ENCODE measurements around the gene STARD5.
A peak's percentile ranks its signal among the peaks of the same experiment; 100 is the strongest.
"Not testable (repeated sequence)": the region's sequence is repeated elsewhere in the genome, so short reads cannot be mapped to it uniquely, and the experiment has no call there.

The STARD5 gene

DNA sequence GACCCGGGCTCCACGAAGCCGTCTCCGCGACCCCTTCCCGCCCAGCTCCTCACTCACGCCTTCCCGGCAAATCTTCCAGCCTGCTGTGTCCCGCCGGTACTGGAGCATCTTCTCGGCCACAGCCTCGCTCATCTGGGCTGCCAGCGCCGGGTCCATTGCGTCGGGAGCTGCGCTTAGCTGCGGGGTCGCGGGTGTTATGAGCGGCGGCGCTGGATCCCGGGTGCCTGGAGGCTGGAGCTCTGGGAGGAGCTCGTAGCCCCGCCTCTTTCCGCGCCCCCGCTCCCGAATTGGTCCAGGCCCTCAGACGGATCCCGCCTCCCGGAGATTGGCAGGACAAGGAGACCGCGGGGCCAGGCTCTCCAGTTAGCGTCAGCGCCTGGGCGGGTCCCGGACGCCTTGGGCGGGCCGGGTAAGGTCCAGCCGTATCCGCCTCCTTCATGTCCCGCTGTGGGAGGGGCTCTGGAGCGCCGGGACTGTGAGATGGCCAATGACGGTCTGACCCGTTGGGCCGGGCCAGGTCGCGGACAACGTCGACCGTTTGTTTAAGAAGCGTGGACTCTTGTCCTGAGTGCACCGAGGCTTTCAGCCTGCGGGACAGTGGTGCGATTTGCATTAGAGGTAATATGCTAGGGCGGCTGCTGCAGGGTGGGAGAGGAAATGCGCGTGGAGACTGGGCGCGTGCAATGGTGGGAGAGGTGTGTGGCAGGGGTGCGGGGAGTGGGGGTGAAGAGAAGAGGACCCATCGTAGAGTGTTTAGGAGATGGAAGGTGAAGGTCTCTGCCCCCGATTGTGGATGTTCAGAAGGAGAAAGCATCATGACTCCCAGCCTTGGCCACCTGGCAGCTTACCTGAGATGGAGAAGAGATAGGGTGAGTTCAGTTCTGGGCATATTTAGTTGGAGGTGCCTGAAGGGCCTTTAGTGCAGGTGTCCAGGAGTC, at the start of gene STARD5:
Gene STARD5, minus strand, starts transcription at position 198 of the 938 bp plus-strand sequence. Its CDS starts 42 bp downstream, at position 156.
- DNase-seq: peak; percentile 94

DNA sequence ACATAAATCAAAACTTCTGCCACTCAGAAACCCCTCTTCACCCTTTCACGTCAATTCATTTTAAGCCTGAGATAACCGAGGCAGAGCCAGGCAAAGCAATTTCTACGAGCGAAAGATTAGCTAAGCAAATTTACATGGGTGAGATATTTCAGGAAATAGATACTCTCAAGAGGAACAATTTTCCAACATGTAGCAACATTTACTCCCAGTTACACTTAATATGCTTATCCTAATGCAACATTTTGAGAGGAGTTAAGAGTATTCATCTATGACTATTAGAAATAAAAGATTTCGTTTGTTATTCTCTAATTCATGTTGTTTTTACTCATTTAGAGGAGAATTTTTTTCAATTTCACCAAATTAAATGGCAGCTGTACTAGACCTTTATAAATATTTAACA, 49.2 kb upstream of the STARD5 start:
- DNase-seq: no peak

DNA sequence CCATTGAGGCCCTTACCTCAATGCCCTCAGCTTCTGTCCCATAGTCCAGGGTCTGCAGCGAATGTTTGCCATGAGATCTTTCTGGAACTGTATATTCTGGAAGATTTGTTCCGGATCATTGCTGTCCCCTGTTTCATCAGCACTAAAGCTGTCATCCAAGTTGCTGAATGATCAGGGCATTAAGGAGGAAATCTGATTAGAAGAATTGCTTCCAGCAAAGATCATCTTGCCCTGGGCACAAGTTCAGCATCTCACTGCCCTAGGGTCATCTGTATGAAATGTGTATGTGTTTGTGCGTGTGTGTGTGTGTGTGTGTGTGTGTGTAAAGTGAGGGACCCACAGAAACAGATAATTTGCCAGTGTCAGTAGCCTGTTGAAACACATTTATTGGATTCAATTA, 48.6 kb upstream of the STARD5 start:
- DNase-seq: no peak

DNA sequence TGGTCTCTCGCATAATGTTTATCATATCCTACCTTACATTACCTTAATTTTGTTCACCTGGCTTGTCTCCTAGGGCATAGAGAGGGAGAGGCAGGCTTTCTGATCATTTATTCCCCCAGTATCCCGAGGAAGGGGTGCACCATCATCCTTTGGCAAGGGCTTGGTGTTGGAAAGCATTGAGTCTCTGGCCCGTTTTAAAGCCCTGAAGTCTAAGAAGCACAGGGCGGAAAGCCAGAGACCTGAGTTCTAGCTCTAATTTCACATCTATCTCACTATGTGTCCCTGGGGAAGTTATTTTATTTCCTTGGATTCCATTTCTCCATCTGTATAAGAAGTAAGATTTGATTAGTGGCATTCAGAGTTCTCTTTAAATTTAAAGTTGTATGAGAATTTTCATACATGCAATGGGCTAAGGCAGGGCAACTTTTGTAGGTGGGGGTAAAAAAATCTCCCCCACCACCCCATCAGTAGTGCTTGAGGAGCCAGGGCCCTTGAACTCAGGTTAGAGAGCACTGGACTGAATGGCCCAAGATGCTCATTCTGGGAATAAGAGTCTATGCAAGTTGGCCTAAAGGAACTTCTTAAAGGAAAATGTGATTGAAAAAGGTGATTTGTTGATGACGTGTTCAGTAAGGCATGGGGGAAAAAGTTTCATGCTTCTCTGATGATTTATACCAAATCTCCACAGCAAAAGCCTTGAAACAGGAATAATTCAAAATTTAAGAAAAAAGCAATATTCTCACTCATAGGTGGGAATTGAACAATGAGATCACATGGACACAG, 40.0 kb upstream of the STARD5 start:
- DNase-seq: no peak

DNA sequence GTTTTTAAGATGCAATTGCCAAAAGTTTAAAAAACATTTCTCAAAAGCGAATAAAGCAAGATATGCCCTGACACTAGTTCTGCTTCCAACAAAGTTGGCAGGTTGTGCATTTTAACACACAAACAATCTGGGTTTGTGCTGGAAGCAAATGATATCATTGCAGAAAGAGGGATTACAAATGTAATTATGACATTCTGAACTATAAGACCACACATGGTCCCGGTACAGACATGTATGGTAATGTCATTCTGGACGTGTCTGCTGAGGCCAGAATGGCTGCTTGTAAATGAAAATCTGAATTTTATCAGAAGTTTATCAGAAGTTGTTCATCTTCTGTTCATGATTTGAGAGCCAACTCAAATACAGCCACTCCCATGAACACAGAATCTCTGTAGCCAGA, 39.3 kb upstream of the STARD5 start:
- no peak for DNase-seq

DNA sequence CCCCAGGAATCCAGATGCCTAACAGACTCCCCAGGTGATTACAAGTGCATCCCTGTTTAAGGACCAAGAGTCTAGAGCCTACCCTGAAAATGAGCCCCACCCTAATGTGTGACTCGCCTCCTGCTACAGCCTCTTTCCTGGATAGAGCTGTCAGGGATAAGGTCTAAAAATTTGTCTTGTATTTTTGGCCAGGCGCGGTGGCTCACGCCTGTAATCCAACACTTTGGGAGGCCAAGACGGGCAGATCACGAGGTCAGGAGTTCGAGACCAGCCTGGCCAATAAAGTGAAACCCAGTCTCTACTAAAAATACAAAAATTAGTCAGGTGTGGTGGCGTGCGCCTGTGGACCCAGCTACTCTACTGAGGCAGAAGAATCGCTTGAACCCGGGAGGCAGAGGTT, 38.8 kb upstream of the STARD5 start:
- no peak for DNase-seq

- DNase-seq: no peak
Observed at GRCh38 chr15:81361891-81362290, 38.0 kb upstream of the STARD5 start.

GRCh38 chr15:81360491-81360890, 36.5 kb upstream of the STARD5 start:
- no peak for DNase-seq

- no peak for DNase-seq
Observed at GRCh38 chr15:81358248-81358647, 34.3 kb upstream of the STARD5 start.

DNA sequence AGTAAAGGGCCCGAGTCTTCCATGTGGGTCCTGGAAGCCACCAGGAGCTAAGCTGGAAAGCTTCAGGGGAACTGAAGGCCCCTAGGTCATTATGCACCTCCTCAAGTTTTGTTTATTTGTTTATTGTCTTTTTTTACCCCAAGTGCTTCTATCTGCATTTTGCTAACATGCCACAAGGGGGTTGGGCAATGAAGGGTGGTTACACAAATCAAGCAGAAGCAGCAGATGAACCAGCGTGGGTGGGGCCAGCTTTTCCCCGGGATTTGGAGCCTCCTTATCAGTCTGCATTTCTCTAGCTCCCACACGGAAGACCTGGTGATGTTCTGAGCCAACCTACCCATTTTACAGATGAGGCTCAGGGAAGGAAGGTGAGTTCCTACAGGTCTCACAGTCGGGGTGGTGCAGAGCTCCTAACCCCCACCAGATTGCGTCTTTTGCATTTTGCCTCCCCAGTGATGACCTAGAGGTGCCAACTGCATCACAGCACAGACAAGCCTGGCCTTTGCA, 33.3 kb upstream of the STARD5 start:
- no peak for DNase-seq

DNA sequence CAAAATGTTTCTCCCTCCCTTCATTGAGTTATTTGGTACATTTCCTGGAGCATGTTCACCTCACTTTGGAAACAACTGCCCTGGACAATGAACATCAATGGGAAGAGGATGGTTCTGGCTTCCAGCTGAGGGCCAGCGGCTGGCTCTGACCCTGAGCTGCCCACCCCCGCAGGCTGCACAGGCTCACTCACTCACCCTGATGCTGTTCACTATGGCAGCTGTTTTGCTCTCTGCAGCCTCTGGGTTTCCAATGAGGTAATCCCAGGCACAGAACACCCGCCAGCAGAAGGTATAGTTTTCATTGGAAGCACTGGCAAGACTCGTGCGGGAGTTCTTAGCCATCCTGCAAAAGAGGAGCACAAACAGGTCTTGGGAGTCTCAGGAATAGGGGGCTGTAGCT, 32.3 kb upstream of the STARD5 start:
- no peak for DNase-seq

- no peak for DNase-seq
Observed at GRCh38 chr15:81351651-81352050, 27.7 kb upstream of the STARD5 start.

- DNase-seq: no peak
Observed at GRCh38 chr15:81349271-81349670, 25.3 kb upstream of the STARD5 start.

DNA sequence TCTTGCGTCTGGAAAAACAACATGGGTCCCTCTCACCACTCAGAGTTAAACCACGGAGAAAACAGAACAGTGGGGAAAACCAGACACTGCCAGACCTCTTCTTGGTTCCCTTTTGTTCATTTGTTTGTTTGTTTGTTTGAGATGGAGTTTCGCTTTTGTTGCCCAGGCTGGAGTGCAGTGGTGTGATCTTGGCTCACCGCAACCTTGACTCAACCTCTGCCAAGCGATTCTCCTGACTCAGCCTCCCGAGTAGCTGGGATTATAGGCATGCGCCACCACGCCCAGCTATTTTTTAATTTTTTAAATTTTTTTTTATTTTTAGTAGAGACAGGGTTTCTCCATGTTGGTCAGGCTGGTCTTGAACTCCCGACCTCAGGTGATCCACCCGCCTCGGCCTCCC, 24.8 kb upstream of the STARD5 start:
- DNase-seq: not testable (repeated sequence)

DNA sequence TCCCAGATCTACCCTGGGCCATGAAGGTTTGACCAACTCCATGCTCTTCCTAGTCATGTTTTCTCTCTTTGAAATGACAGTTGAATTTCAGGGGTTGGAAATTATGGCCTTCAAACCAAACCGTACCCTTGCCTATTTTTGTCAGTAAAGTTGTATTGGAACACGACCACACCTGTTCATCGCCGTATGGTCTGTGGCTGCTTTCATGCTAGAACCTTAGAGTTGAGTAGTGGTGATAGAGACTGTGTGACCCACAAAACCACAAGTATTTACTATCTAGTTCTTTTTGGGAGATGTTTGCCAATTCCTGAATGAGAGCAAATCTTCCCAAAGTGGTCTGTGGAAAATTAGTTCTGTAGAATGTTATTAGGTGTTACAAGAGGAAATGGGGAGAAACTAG, 24.0 kb upstream of the STARD5 start:
- no peak for DNase-seq

- no peak for DNase-seq
Observed at GRCh38 chr15:81346611-81347010, 22.7 kb upstream of the STARD5 start.

DNA sequence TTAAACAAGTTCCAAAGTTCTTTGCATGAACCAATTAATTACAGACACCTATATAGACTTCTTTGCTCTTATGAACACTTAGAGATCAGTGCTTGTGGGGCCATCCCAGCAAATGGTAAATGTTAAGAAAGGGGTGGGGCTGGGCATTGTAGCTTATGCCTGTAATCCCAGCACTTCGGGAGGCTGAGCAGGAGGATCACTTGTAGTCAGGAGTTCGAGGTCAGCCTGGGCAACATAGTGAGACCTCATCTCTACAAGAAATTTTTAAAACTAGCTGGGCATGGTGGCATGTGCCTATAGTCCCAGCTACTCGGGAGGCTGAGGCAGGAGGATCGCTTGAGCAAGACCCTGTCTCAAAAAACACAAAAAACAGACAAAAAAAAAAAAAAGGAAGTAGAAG, 19.4 kb upstream of the STARD5 start:
- DNase-seq: no peak

GRCh38 chr15:81341351-81341750, 17.4 kb upstream of the STARD5 start:
- DNase-seq: no peak

GRCh38 chr15:81339851-81340250, 15.9 kb upstream of the STARD5 start:
- DNase-seq: no peak

- DNase-seq: no peak
Observed at GRCh38 chr15:81339321-81339720, 15.4 kb upstream of the STARD5 start.

- no peak for DNase-seq
Observed at GRCh38 chr15:81338170-81339007, 14.4 kb upstream of the STARD5 start.

DNA sequence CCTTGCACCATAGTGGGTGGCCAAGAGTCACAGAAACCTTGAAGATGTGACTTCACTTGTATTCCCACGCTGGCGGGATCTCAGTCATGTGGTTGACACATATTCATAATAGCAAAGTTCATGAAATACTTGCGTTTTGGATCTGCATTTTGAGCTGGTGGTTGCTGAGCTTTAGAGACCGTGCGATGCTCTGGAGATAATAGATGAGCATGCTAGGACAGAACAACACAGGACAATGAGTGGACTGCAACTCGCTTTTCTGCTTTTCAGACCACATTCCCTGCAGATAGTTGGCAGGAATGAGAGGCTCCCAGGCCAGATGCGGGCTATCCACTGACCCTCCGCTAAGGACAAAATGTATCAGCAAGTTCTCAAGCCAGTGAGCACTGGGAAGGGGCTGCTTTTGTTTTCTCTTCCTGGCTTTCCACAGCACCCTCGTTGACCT, 13.8 kb upstream of the STARD5 start:
- DNase-seq: no peak

DNA sequence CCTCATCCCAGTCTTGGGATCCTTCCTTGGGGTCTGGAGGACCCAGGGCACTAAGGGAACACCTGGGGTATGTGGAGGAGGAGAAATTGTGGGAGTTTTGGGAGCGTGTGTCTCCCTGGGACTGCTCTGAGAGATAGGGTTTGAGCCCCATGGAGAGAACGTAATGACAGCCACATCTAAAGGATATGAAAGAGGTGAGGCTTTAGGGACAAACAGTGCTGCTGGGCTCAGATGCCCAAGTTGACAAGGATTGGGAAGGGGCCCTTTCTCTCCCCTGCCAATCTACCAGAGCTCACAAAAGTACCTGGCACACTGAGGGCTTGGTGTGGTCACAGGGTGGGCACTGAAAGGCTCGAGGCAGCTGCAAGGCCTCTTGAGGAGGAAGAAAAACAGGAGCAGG, 13.3 kb upstream of the STARD5 start:
- DNase-seq: no peak
